K562 (cell line): ENCODE data around the gene EHBP1. TPM values are rescaled to one million over a fixed set of nuclear protein-coding genes. Genes with fewer than 3 reads are reported as not detected.

Experiments
- ATAC-seq: fragments of 200-7000 bp; cut with Tn5 transposase; 3 replicates; pipeline ENCODE4 v1.9.1; 2020; ENCODE audit warnings: moderate library complexity
- BruUV-seq: library from RNA; stranded (reverse); fragments of 400-500 nt; replicated peaks from 2 replicates; lab custom pipeline; 2021; lab: Mats Ljungman, UMichigan
- CTCF ChIA-PET: fragments of 300-600 bp; formaldehyde crosslinking; extraction: SDS; loops from one replicate; lab custom pipeline; 2021; ENCODE audit warnings: low intra/inter-chr PET ratio; lab: Yijun Ruan, JAX
- POLR2A ChIA-PET: fragments of 300-600, 350-650 bp; sonication (Branson Sonifier 250); formaldehyde crosslinking; extraction: SDS; loops from one replicate; lab custom pipeline; 2021; ENCODE audit warnings: antibody characterized with exemption, inconsistent platforms; lab: Yijun Ruan, JAX
- DNase-seq, 4 experiments: peaks; one replicate each; pipeline versions ENCODE4 v3.0.0 to v3.0.0-alpha.2; 2011 to 2018; ENCODE audit warnings: low spot score in 3 of 4, mixed read lengths in 3 of 4; ENCODE audit errors: extremely low read depth in 1 of 4
- FAIRE-seq: peaks from 2 replicates; lab custom pipeline; 2011; peaks lifted over from hg19 to GRCh38; lab: Jason Lieb, UNC
- H2AFZ ChIP-seq: 2 replicates; pipeline ENCODE4 v1.6.0; 2011; ENCODE audit warnings: low read depth, low read length, control low read depth, inconsistent platforms
- H3K27ac ChIP-seq: fragments of 200-600 bp; 3 replicates; pipeline ENCODE4 v1.8.0; 2011; ENCODE audit warnings: low read depth, mild to moderate bottlenecking, control low read depth, inconsistent platforms, low read length, moderate library complexity, mixed read lengths; ENCODE audit errors: extremely low read depth
- H3K27me3 ChIP-seq, 2 experiments: fragments of 300-600 bp in 1 of 2; 2 replicates in 1 of 2; 3 replicates in 1 of 2; pipeline versions ENCODE4 v1.6.0 to v1.8.0; 2011; ENCODE audit warnings: inconsistent platforms in 2 of 2, low read length in 2 of 2, mild to moderate bottlenecking in 1 of 2, mixed read lengths in 1 of 2, moderate library complexity in 1 of 2; ENCODE audit not compliant: control insufficient read depth in 2 of 2, insufficient read depth in 2 of 2
- H3K36me3 ChIP-seq: fragments of 300-600 bp; 3 replicates; pipeline ENCODE4 v1.8.0; 2011; ENCODE audit warnings: mild to moderate bottlenecking, low read length, inconsistent platforms; ENCODE audit not compliant: control insufficient read depth, insufficient read depth
- H3K4me1 ChIP-seq, 2 experiments: fragments of 200-600 bp in 1 of 2; replicated peaks in 1 of 2; 2 replicates in 1 of 2; 3 replicates in 1 of 2; pipeline versions ENCODE4 v1.5.1 to v1.8.0; 2011; ENCODE audit warnings: inconsistent platforms in 2 of 2, low read length in 2 of 2, mild to moderate bottlenecking in 1 of 2, mixed read lengths in 1 of 2, moderate library complexity in 1 of 2; ENCODE audit not compliant: control insufficient read depth in 2 of 2, insufficient read depth in 2 of 2
- H3K4me2 ChIP-seq: 2 replicates; pipeline ENCODE4 v1.6.1; 2011; ENCODE audit warnings: low read length, control low read depth, inconsistent platforms, mixed read lengths; ENCODE audit not compliant: insufficient read depth
- H3K4me3 ChIP-seq: fragments of 200-600 bp; sonication (generic), shearing (Covaris generic); 2 replicates; pipeline ENCODE4 v1.5.1; 2016; ENCODE audit warnings: control low read depth, inconsistent platforms
- H3K79me2 ChIP-seq: fragments of 200-600 bp; 3 replicates; pipeline ENCODE4 v1.8.0; 2011; ENCODE audit warnings: low read length, inconsistent platforms; ENCODE audit not compliant: control insufficient read depth, insufficient read depth
- H3K9ac ChIP-seq, 2 experiments: 2 replicates each; pipeline versions ENCODE4 v1.6.0 to v1.6.1; 2011; ENCODE audit warnings: low read depth in 2 of 2, low read length in 2 of 2, control low read depth in 1 of 2, inconsistent platforms in 1 of 2, mild to moderate bottlenecking in 1 of 2, mixed read lengths in 1 of 2; ENCODE audit not compliant: insufficient read depth in 1 of 2
- H3K9me1 ChIP-seq: one replicate; pipeline ENCODE4 v1.6.0; 2011; ENCODE audit warnings: inconsistent platforms, mild to moderate bottlenecking, low read length, moderate library complexity; ENCODE audit not compliant: control insufficient read depth, insufficient read depth
- H3K9me3 ChIP-seq: replicated peaks from 2 replicates; pipeline ENCODE4 v1.5.1; 2011; ENCODE audit warnings: low read depth, low read length, inconsistent platforms; ENCODE audit not compliant: control insufficient read depth, insufficient read depth
- H4K20me1 ChIP-seq: replicated peaks from 2 replicates; pipeline ENCODE4 v1.6.1; 2011; ENCODE audit warnings: low read length, inconsistent platforms, mixed read lengths; ENCODE audit not compliant: control insufficient read depth, insufficient read depth
- CHAMP1 ChIP-seq: fragments of 450-650 bp; IDR thresholded peaks from 2 replicates; pipeline ENCODE4 v1.6.1; 2016; ENCODE audit warnings: mild to moderate bottlenecking
- NR2C2 ChIP-seq, 2 experiments: fragments of 200-800 bp in 1 of 2; sonication (Bioruptor generic) in 1 of 2; sonication (generic) in 1 of 2; formaldehyde crosslinking in 1 of 2; IDR thresholded peaks; 2 replicates each; pipeline versions ENCODE4 v1.6.1 to v1.8.0; 2016 to 2022; ENCODE audit warnings: mild to moderate bottlenecking in 1 of 2, missing compliant biosample characterization in 1 of 2, missing genetic modification characterization in 1 of 2, missing genetic modification reagents in 1 of 2
- SP1 ChIP-seq: sonication (generic); formaldehyde crosslinking; IDR thresholded peaks from 2 replicates; pipeline ENCODE4 v1.8.1; 2022; ENCODE audit warnings: mild to moderate bottlenecking, missing genetic modification reagents
- ZFP30 ChIP-seq: fragments of 250-450 bp; sonication (Bioruptor Pico); IDR thresholded peaks from 2 replicates; pipeline ENCODE4 v1.8.0; 2022; ENCODE audit warnings: moderate library complexity, mild to moderate bottlenecking, inconsistent platforms, borderline replicate concordance
- WGBS: fragments of 100-300 bp; shearing (Covaris generic); methylation state at CpG from one replicate; pipeline ENCODE4 v1.1.6; 2016; ENCODE audit warnings: low coverage, mixed read lengths; ENCODE audit not compliant: insufficient coverage; ENCODE audit errors: missing lambda C conversion rate; 5-methylcytosine and 5-hydroxymethylcytosine counted together
- in situ Hi-C: fragments of 300-500 bp; cut with MboI; formaldehyde crosslinking; loops from 4 replicates; pipeline ENCODE4 v1.15.0; 2018; ENCODE audit warnings: inconsistent platforms, mixed read lengths
- intact Hi-C: fragments of 100-400 bp; cut with micrococcal nuclease; formaldehyde crosslinking; loops from 2 replicates; pipeline ENCODE4 v1.14.2; 2022
- polyA plus RNA-seq, 8 experiments: library from polyadenylated mRNA; depleted of rRNA in 4 of 8; stranded (reverse) in 5 of 8; unstranded in 3 of 8; fragments of >200 nt; fragmentation: Nextera tagmentation in 2 of 8; fragmentation: Illumina TruSeq in 1 of 8; extraction: Ambion mirVana in 2 of 8; extraction: Trizol in 1 of 8; gene quantifications; 2 replicates each; pipeline versions ENCODE4 v1.2.1 to v1.2.3, GENCODE V29; 2011 to 2014; ENCODE audit warnings: inconsistent platforms in 1 of 8, missing spikeins in 1 of 8
- total RNA-seq, 7 experiments: library from RNA; depleted of rRNA in 6 of 7; stranded (reverse); fragments of >200 nt in 6 of 7; fragmentation: Illumina TruSeq in 2 of 7; extraction: Trizol in 2 of 7; gene quantifications; 2 replicates each; pipeline versions ENCODE4 v1.2.1 to v1.2.3, GENCODE V29; 2011 to 2021; ENCODE audit warnings: low replicate concordance in 1 of 7
- TF ChIP-seq, protein P1 (sequence below): fragments of 250-450 bp; sonication (Bioruptor Pico); IDR thresholded peaks from 2 replicates; pipeline ENCODE4 v1.8.0; 2021; ENCODE audit warnings: moderate library complexity, mild to moderate bottlenecking, inconsistent platforms

Gene EHBP1
- total and polyA plus RNA-seq, 9 of the 15 experiments (the other 6 are each of a cell fraction or from before 2014, with no cell fraction given) = 8.9 to 26.6 (median 19.3) TPM

GRCh38 chr2:62708751-62709150, 3.2 kb downstream of the EHBP1 start:
- no peak for FAIRE-seq
- H4K20me1 ChIP-seq = no peaks in the 10 kb centered on the region
- H3K9ac ChIP-seq = no peak overlapping the region
- H3K9me1 ChIP-seq = no peaks in the 10 kb centered on the region
- ChIA-PET POLR2A (no interaction called here), CTCF (no interaction called here)
- in situ Hi-C loops = no loop called here
- no peak for TF ChIP-seq SP1 (CRISPR knock-in tag)
- no peak for TF ChIP-seq NR2C2 (CRISPR knock-in tag; IDR thresholded peaks at IDR 0.05)
- no peak for TF ChIP-seq NR2C2 (tag; IDR thresholded peaks at IDR 0.05)
- TF ChIP-seq, protein P1, sequence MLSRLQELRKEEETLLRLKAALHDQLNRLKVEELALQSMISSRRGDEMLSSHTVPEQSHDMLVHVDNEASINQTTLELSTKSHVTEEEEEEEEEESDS (CRISPR knock-in tag) = no peak
- no peak for TF ChIP-seq ZFP30 (CRISPR knock-in tag)
- TF ChIP-seq CHAMP1 = no peak
- H3K79me2 ChIP-seq = peaks cover 59% of the 10 kb centered on the region
- H3K36me3 ChIP-seq = peaks cover 34% of the 10 kb centered on the region
- DNase-seq = no peak
- BruUV-seq = no TSS peak
- no peaks in the 10 kb centered on the region for H3K27me3 ChIP-seq
- no peak overlapping the region for H3K4me3 ChIP-seq
- H3K9me3 ChIP-seq = no peaks in the 10 kb centered on the region
- ATAC-seq = no peak
- peak overlapping the region; percentile 0; the same call in 1 of the 2 replicates for H3K4me2 ChIP-seq
- H3K27ac ChIP-seq = no peak overlapping the region
- H2AFZ ChIP-seq = no peak overlapping the region
- WGBS = 88% methylated on average over 1 of the region's 1 CpG
- intact Hi-C loops = loop anchor here (5.0 kb wide), 2 partner anchors 201 to 251 kb away; partner anchors contain the start of gene TMEM17
- peaks cover 0 to 20% of the 10 kb centered on the region in 2 experiments; a peak in 2 of 5 replicates for H3K4me1 ChIP-seq
